ENCODE measurements around the gene LRP1.

LRP1 gene

GRCh38 chr12:57181561-57182155 lies 53.4 kb downstream of the LRP1 start:
- H3K4me3 ChIP-seq, result no peak overlapping the region
- DNase-seq (ENCODE audit: low spot score), result no peak
- no peak for TF ChIP-seq CTCF (IDR thresholded peaks at IDR 0.05)
- H3K27ac ChIP-seq, result no peak overlapping the region

- Histone ChIP-seq H3K4me3 (no peak overlapping the region), H3K27ac (no peak overlapping the region)
- no peak for DNase-seq (ENCODE audit: low spot score)
- peak; percentile 82 for TF ChIP-seq CTCF (IDR thresholded peaks at IDR 0.05)
These were observed 54.8 kb downstream of the LRP1 start for GRCh38 chr12:57182918-57183575.

- no peak for TF ChIP-seq CTCF (IDR thresholded peaks at IDR 0.05)
- Histone ChIP-seq H3K4me3 (no peak overlapping the region), H3K27ac (no peak overlapping the region)
- DNase-seq (ENCODE audit: low spot score), result no peak
These were observed 55.8 kb downstream of the LRP1 start for GRCh38 chr12:57183939-57184725.

- TF ChIP-seq CTCF (IDR thresholded peaks at IDR 0.05), result no peak
- Histone ChIP-seq H3K27ac (no peak overlapping the region), H3K4me3 (no peak overlapping the region)
- DNase-seq (ENCODE audit: low spot score), result no peak
These were observed 57.1 kb downstream of the LRP1 start for GRCh38 chr12:57185403-57185802.

- no peak for TF ChIP-seq CTCF (IDR thresholded peaks at IDR 0.05)
- H3K4me3 ChIP-seq, result no peak overlapping the region
- DNase-seq (ENCODE audit: low spot score), result no peak
- H3K27ac ChIP-seq, result no peak overlapping the region
These were observed 57.7 kb downstream of the LRP1 start for GRCh38 chr12:57185906-57186508.

GRCh38 chr12:57187222-57188089 lies 59.2 kb downstream of the LRP1 start:
- peak overlapping the region in 1 of 2 donors; percentile 10 for H3K27ac ChIP-seq
- TF ChIP-seq CTCF (IDR thresholded peaks at IDR 0.05), result no peak
- no peak overlapping the region for H3K4me3 ChIP-seq
- no peak for DNase-seq (ENCODE audit: low spot score)

Data from coronary artery (tissue), 2 donors.